Fibroblast of skin of abdomen (primary cell): ENCODE measurements around the gene PAAF1.

Source experiments
- DNase-seq: peaks from one replicate; pipeline ENCODE4 v3.0.0-alpha.2; 2013

PAAF1 gene

GRCh38 chr11:73974604-73975478 is 98.0 kb downstream of the PAAF1 start:
- DNase-seq = no peak

- DNase-seq = no peak
These were observed 98.6 kb downstream of the PAAF1 start for GRCh38 chr11:73975479-73975757.

- DNase-seq = no peak
These were observed 99.8 kb downstream of the PAAF1 start for GRCh38 chr11:73976451-73977151.

GRCh38 chr11:73977856-73978519 is 101.2 kb downstream of the PAAF1 start:
- DNase-seq = no peak

- no peak for DNase-seq
These were observed 101.8 kb downstream of the PAAF1 start for GRCh38 chr11:73978576-73979086.

- DNase-seq = no peak
These were observed 103.5 kb downstream of the PAAF1 start for GRCh38 chr11:73980001-73980961.
